ENCODE measurements around the gene IPO8.

IPO8 gene

GRCh38 chr12:30695199-30696102 lies at the start of gene IPO8:
TSS of gene IPO8 (minus strand) at chr12:30695869. CDS start at chr12:30695647, 222 bp downstream.
- DNase-seq (ENCODE audit: low spot score): peak; percentile 89

GRCh38 chr12:30744321-30744720 lies 48.7 kb upstream of the IPO8 start:
- DNase-seq (ENCODE audit: low spot score): no peak

- no peak for DNase-seq (ENCODE audit: low spot score)
Measured at GRCh38 chr12:30740274-30740673, 44.6 kb upstream of the IPO8 start.

GRCh38 chr12:30739020-30739419 lies 43.4 kb upstream of the IPO8 start:
- no peak for DNase-seq (ENCODE audit: low spot score)

GRCh38 chr12:30732954-30733637 lies 37.4 kb upstream of the IPO8 start:
- DNase-seq (ENCODE audit: low spot score): peak; percentile 37

- no peak for DNase-seq (ENCODE audit: low spot score)
Measured at GRCh38 chr12:30730011-30730410, 34.3 kb upstream of the IPO8 start.

- peak; percentile 44 for DNase-seq (ENCODE audit: low spot score)
Measured at GRCh38 chr12:30729547-30729946, 33.9 kb upstream of the IPO8 start.

GRCh38 chr12:30726647-30727046 lies 31.0 kb upstream of the IPO8 start:
- DNase-seq (ENCODE audit: low spot score): no peak

- DNase-seq (ENCODE audit: low spot score): peak; percentile 78
Measured at GRCh38 chr12:30725739-30726138, 30.1 kb upstream of the IPO8 start.

- DNase-seq (ENCODE audit: low spot score): no peak
Measured at GRCh38 chr12:30719060-30719459, 23.4 kb upstream of the IPO8 start.

GRCh38 chr12:30707613-30708342 lies 12.1 kb upstream of the IPO8 start:
- no peak for DNase-seq (ENCODE audit: low spot score)

GRCh38 chr12:30706476-30706875 lies 10.8 kb upstream of the IPO8 start:
- DNase-seq (ENCODE audit: low spot score): no peak

GRCh38 chr12:30701056-30701455 lies 5.4 kb upstream of the IPO8 start:
- DNase-seq (ENCODE audit: low spot score): no peak

GRCh38 chr12:30700216-30700900 lies 4.7 kb upstream of the IPO8 start:
- DNase-seq (ENCODE audit: low spot score): peak; percentile 67

- peak; percentile 51 for DNase-seq (ENCODE audit: low spot score)
Measured at GRCh38 chr12:30698346-30698745, 2.7 kb upstream of the IPO8 start.

- no peak for DNase-seq (ENCODE audit: low spot score)
Measured at GRCh38 chr12:30696943-30697342, 1.3 kb upstream of the IPO8 start.

GRCh38 chr12:30696486-30696885 lies 817 bp upstream of the IPO8 start:
- DNase-seq (ENCODE audit: low spot score): no peak

- DNase-seq (ENCODE audit: low spot score): no peak
Measured at GRCh38 chr12:30696103-30696408, 387 bp upstream of the IPO8 start.

GRCh38 chr12:30694412-30695198 lies 1.1 kb downstream of the IPO8 start:
- DNase-seq (ENCODE audit: low spot score): peak; percentile 53

- DNase-seq (ENCODE audit: low spot score): no peak
Measured at GRCh38 chr12:30692470-30692869, 3.2 kb downstream of the IPO8 start.

GRCh38 chr12:30691122-30691879 lies 4.4 kb downstream of the IPO8 start:
- no peak for DNase-seq (ENCODE audit: low spot score)
